LNCAP (cell line): ENCODE measurements around the gene COMMD10.

Experiments
- CTCF ChIP-seq: fragments of 450-650 bp; IDR thresholded peaks from 2 replicates; pipeline ENCODE4 v1.5.1; 2017; ENCODE audit warnings: mild to moderate bottlenecking

COMMD10 gene

GRCh38 chr5:116306846-116307245 is 222.0 kb downstream of the COMMD10 start:
- no peak for TF ChIP-seq CTCF

- TF ChIP-seq CTCF = no peak
These were observed 223.6 kb downstream of the COMMD10 start for GRCh38 chr5:116308391-116308790.

- TF ChIP-seq CTCF = no peak
These were observed 228.5 kb downstream of the COMMD10 start for GRCh38 chr5:116313366-116313765.

DNA sequence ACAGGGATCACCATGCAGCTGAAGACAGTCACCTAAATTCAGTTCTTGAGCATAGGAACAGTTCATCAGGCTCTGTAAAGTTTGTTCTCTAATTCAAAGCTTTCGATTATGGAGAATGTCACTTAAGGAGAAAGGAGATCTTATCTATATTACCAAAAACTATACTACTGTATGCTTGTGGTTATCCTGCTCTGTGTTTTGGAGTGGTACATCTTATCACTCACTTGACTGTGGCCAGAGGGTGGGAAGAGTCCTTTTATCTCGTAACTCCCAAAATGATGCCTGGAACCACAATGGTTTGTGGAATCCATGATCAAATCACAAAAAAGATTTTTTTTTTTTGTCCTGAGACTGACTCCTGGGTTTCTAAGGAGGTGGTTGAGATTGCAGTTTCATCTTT is 230.7 kb downstream of the COMMD10 start:
- no peak for TF ChIP-seq CTCF

DNA sequence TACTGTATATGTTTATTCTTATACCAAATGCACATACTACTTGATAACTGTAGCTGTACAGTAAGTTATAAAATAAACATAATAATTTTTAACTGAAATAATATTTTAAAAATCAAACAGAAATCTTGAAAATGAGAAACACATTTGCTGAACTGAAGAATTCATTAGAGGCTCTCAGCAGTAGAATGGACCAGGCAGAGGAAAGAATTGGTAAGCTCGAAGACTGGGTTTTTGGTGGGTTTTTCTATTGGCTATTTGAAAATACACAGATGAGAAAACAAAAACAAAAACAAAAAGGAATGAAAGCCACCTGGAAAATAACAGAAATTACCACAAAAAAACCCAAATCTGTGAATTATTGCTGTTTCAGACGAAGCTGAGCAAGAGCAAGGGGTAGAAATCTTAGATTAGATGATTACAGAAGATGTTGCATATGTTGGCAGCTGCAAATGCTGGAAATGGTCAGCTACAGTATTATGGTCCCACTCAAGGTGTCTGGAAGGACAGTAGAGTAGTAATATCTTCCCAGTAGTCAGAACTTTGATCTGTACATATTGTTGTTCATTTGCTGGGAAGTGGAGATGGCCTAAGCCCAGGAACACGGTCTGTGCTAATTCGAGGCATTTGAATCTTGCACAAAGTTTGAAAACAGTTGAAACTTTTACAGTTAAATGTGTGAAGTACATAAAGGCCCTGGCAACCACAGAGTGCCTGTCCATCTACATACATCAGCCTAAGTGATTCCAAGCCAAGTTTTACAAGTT is 233.4 kb downstream of the COMMD10 start:
- TF ChIP-seq CTCF = no peak

DNA sequence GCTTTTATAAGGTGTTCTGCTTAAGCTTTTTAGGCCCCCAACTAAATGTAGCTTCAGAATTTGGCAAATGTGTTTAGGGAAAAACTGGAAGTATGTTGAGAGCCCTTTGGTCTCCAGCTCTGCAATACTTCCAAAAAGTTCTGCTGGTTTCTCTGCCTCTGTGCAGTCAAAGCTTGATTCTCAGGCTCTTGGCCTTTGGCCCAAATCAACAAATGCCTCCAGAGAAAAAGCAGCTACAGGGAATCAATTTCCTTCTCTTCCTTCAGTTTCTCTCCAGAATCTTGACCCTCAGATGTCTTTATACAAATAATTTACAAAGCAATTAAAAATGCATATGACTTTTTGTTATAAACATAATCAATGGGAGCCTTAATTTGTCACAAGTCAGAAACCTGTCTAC is 235.7 kb downstream of the COMMD10 start:
- TF ChIP-seq CTCF = no peak

DNA sequence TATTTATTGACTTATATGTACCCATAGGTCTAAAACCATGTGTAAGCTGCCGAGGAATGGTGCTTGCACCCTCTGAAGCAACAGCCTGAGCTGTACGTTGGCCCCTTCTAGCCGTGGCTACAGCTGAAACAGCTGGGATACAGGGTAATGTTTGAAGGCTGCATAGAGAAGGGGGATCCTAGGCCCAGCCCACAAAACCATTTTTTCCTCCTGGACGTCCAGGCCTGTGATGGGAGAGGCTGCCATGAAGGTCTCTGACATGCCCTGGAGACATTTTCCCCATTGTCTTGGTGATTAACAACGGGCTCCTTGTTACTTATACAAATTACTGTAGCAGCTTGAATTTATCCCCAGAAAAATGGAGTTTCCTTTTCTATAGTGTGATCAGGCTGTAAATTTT is 244.7 kb downstream of the COMMD10 start:
- TF ChIP-seq CTCF = no peak

- TF ChIP-seq CTCF = no peak
These were observed 256.0 kb downstream of the COMMD10 start for GRCh38 chr5:116340799-116341198.
